Endothelial cell of umbilical vein (primary cell): ENCODE measurements around the gene TENM4. TPM values are rescaled to one million over a fixed set of nuclear protein-coding genes. Genes with fewer than 3 reads are reported as not detected.

Experiments used
- BruUV-seq: library from RNA; stranded (reverse); fragments of 400-500 nt; replicated peaks from 2 replicates; lab custom pipeline; 2021; lab: Mats Ljungman, UMichigan
- CTCF ChIA-PET: fragments of 300-600, 350-600 bp; sonication (Branson Sonifier 250); formaldehyde crosslinking; loops from one replicate; lab custom pipeline; 2021; ENCODE audit warnings: antibody characterized with exemption, inconsistent platforms; lab: Charles Lee
- POLR2A ChIA-PET: fragments of 300-600, 350-600 bp; sonication (Branson Sonifier 250); formaldehyde crosslinking; loops from one replicate; lab custom pipeline; 2021; ENCODE audit warnings: antibody characterized with exemption, inconsistent platforms; lab: Charles Lee
- DNase-seq: peaks from one replicate; pipeline ENCODE4 v3.0.0-alpha.2; 2011; ENCODE audit warnings: low read depth, low spot score
- FAIRE-seq: peaks from 2 replicates; lab custom pipeline; 2011; peaks lifted over from hg19 to GRCh38; lab: Jason Lieb, UNC
- H2AFZ ChIP-seq: 2 replicates; pipeline ENCODE4 v1.6.0; 2012; ENCODE audit warnings: low read depth, low read length, control low read depth, inconsistent platforms
- H3K27ac ChIP-seq: 2 replicates; pipeline ENCODE4 v1.5.1; 2011; ENCODE audit warnings: low read depth, mild to moderate bottlenecking, control low read depth, low read length, moderate library complexity; ENCODE audit not compliant: insufficient read depth
- H3K27me3 ChIP-seq, 2 experiments: 2 replicates each; pipeline versions ENCODE4 v1.6.0 to v1.6.1; 2011; ENCODE audit warnings: low read length in 2 of 2, mixed read lengths in 1 of 2; ENCODE audit not compliant: control insufficient read depth in 2 of 2, insufficient read depth in 2 of 2
- H3K36me3 ChIP-seq, 2 experiments: 2 replicates in 1 of 2; 3 replicates in 1 of 2; pipeline ENCODE4 v1.5.1; 2011; ENCODE audit warnings: low read length in 2 of 2, mild to moderate bottlenecking in 1 of 2, moderate library complexity in 1 of 2; ENCODE audit not compliant: control insufficient read depth in 2 of 2, insufficient read depth in 2 of 2; ENCODE audit errors: extremely low read depth in 1 of 2
- H3K4me1 ChIP-seq: 3 replicates; pipeline ENCODE4 v1.5.1; 2011; ENCODE audit warnings: mild to moderate bottlenecking, low read length; ENCODE audit not compliant: control insufficient read depth, insufficient read depth; ENCODE audit errors: extremely low read depth
- H3K4me2 ChIP-seq: 2 replicates; pipeline ENCODE4 v1.6.1; 2011; ENCODE audit warnings: low read length, control low read depth, mixed read lengths; ENCODE audit not compliant: insufficient read depth
- H3K4me3 ChIP-seq, 3 experiments: fragments of 200-600 bp in 1 of 3; sonication (generic), shearing (Covaris generic) in 1 of 3; replicated peaks in 1 of 3; 2 replicates each; pipeline ENCODE4 v1.5.1; 2011 to 2016; ENCODE audit warnings: control low read depth in 3 of 3, low read length in 3 of 3, mild to moderate bottlenecking in 2 of 3, inconsistent platforms in 1 of 3, low read depth in 1 of 3, moderate library complexity in 1 of 3; ENCODE audit not compliant: insufficient read depth in 1 of 3
- H3K79me2 ChIP-seq: 2 replicates; pipeline ENCODE4 v1.6.0; 2012; ENCODE audit warnings: low read length, inconsistent platforms; ENCODE audit not compliant: control insufficient read depth, insufficient read depth
- H3K9ac ChIP-seq: replicated peaks from 2 replicates; pipeline ENCODE3; 2011; ENCODE audit warnings: low read length, control low read depth; ENCODE audit not compliant: insufficient read depth; ENCODE audit errors: extremely low read depth
- H3K9me1 ChIP-seq: replicated peaks from 3 replicates; pipeline ENCODE4 v1.6.0; 2011; ENCODE audit warnings: mild to moderate bottlenecking, low read length; ENCODE audit not compliant: control insufficient read depth, insufficient read depth; ENCODE audit errors: extremely low read depth
- H3K9me3 ChIP-seq: replicated peaks from 2 replicates; pipeline ENCODE4 v1.5.1; 2012; ENCODE audit warnings: low read length, inconsistent platforms; ENCODE audit not compliant: control insufficient read depth, insufficient read depth
- H4K20me1 ChIP-seq: replicated peaks from 2 replicates; pipeline ENCODE3; 2011; ENCODE audit warnings: mild to moderate bottlenecking, low read length; ENCODE audit not compliant: control insufficient read depth, insufficient read depth; ENCODE audit errors: extremely low read depth
- FOS ChIP-seq: IDR thresholded peaks from 2 replicates; pipeline ENCODE4 v1.6.1; 2011; ENCODE audit warnings: mild to moderate bottlenecking, low read length, moderate library complexity, borderline replicate concordance; ENCODE audit not compliant: insufficient read depth
- JUN ChIP-seq: IDR thresholded peaks from 2 replicates; pipeline ENCODE4 v1.6.1; 2011; ENCODE audit warnings: borderline replicate concordance, low read depth; ENCODE audit not compliant: insufficient read length, insufficient read depth
- POLR2A ChIP-seq: IDR thresholded peaks from 2 replicates; pipeline ENCODE4 v1.6.1; 2012; ENCODE audit warnings: low read depth, mild to moderate bottlenecking, control low read depth, low read length
- POLR2AphosphoS5 ChIP-seq: IDR thresholded peaks from 2 replicates; pipeline ENCODE4 v1.6.1; 2012; ENCODE audit warnings: low read depth, mild to moderate bottlenecking, control low read depth, low read length, moderate library complexity; ENCODE audit not compliant: insufficient read depth
- dilution Hi-C: fragments of 300-500 bp; cut with MboI; formaldehyde crosslinking; loops from one replicate; pipeline ENCODE4 v1.15.0; 2019; ENCODE audit warnings: low sequenced_read_pairs; ENCODE audit not compliant: extremely low pct_ligation_motif_present
- intact Hi-C: fragments of 100-400 bp; cut with micrococcal nuclease; formaldehyde crosslinking; loops from one replicate; pipeline ENCODE4 v1.10.0; 2022
- polyA plus RNA-seq, 4 experiments: library from polyadenylated mRNA; depleted of rRNA in 3 of 4; stranded (reverse) in 3 of 4; unstranded in 1 of 4; fragments of >200 nt; gene quantifications; 2 replicates each; pipeline versions ENCODE4 v1.2.1 to v1.2.3, GENCODE V29; 2011 to 2012; ENCODE audit warnings: missing spikeins in 1 of 4
- total RNA-seq: library from RNA; stranded (reverse); gene quantifications from 2 replicates; pipeline ENCODE4 v1.2.3, GENCODE V29; 2021
- TF ChIP-seq, protein P1 (sequence below): IDR thresholded peaks from 2 replicates; pipeline ENCODE4 v1.6.1; 2011; ENCODE audit not compliant: insufficient read depth, insufficient read length
- TF ChIP-seq, protein P2 (sequence below), 2 donors: IDR thresholded peaks; 1 replicate in 1 of 2; 2 replicates in 1 of 2; pipeline ENCODE4 v1.5.1; 2011; ENCODE audit warnings: low read length in 2 of 2, mild to moderate bottlenecking in 2 of 2, moderate library complexity in 2 of 2, control low read depth in 1 of 2, inconsistent platforms in 1 of 2, low read depth in 1 of 2; ENCODE audit not compliant: insufficient read depth in 1 of 2; ENCODE audit errors: extremely low read depth in 1 of 2

TENM4 gene
- total and polyA plus RNA-seq, 2 donors (not counting 3 experiments of a cell fraction or from before 2014, with no cell fraction given), result 0.06 to 0.27 TPM

DNA sequence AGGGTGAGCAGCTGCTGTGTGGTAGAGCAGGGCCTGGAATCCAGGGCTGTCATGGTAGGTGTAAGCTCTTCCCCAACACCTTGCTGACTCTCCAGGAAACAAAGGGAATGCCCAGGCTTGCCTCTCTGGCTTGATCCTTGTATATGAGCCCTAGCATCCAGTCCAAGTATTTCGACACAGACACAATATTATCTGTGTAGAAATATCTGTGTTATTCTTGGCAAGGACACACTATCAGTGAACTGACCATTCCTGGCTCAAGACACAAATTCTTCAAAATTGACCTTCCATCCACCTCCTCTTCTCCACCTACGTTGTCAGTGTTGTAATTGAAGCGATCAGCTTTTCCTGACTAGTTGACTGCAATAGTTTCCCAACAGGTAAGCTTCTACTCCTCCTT, 554.2 kb downstream of the TENM4 start:
- POLR2A ChIA-PET, result no interaction called here
- Histone ChIP-seq H3K4me1 (no peaks in the 10 kb centered on the region), H3K4me2 (no peak overlapping the region), H3K9me3 (no peaks in the 10 kb centered on the region), H3K9ac (no peak overlapping the region), H3K9me1 (no peaks in the 10 kb centered on the region), H3K79me2 (no peaks in the 10 kb centered on the region), H3K36me3 (no peaks in the 10 kb centered on the region), H2AFZ (no peak overlapping the region), H3K27ac (no peak overlapping the region), H4K20me1 (no peaks in the 10 kb centered on the region), H3K27me3 (no peaks in the 10 kb centered on the region), H3K4me3 (no peak overlapping the region)
- CTCF ChIA-PET, result interaction anchor here (1.0 kb wide), 1 partner anchor 38 kb away, joined by 3 read pairs; no protein-coding TSS in a partner anchor
- no TSS peak for BruUV-seq
- TF ChIP-seq POLR2AphosphoS5, result no peak
- no peak for TF ChIP-seq FOS
- TF ChIP-seq, protein P1, sequence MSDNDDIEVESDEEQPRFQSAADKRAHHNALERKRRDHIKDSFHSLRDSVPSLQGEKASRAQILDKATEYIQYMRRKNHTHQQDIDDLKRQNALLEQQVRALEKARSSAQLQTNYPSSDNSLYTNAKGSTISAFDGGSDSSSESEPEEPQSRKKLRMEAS, result no peak
- intact Hi-C loops, result no loop called here
- dilution Hi-C loops, result no loop called here
- no peak for DNase-seq
- FAIRE-seq, result no peak

DNA sequence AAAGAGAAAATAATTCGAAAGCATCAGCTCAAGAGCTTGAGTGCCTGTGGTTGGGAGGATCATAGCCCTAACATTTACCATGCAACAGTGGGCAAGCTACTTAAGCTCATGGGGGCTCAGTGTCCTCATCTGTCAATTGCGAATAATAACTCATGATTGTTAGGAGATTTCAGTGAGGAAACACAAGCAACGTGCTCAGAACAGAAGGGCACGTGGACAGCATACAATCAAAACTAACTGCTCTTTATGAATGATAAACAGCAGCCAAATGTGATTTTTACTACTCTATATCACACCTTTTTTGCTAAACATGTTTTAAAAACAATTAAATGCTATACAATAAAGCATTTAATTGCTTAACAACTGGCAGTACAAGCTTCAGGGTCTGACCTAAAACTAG, 556.1 kb downstream of the TENM4 start:
- dilution Hi-C loops, result no loop called here
- POLR2A ChIA-PET, result no interaction called here

More for the DNA sequence above, 556.1 kb downstream of the TENM4 start:
- no peaks in the 10 kb centered on the region for H3K36me3 ChIP-seq
- H3K4me3 ChIP-seq, result no peak overlapping the region
- CTCF ChIA-PET, result no interaction called here
- FAIRE-seq, result no peak
- H3K4me1 ChIP-seq, result no peaks in the 10 kb centered on the region
- TF ChIP-seq FOS (no peak), POLR2A (no peak), JUN (no peak)
- TF ChIP-seq, protein P2, sequence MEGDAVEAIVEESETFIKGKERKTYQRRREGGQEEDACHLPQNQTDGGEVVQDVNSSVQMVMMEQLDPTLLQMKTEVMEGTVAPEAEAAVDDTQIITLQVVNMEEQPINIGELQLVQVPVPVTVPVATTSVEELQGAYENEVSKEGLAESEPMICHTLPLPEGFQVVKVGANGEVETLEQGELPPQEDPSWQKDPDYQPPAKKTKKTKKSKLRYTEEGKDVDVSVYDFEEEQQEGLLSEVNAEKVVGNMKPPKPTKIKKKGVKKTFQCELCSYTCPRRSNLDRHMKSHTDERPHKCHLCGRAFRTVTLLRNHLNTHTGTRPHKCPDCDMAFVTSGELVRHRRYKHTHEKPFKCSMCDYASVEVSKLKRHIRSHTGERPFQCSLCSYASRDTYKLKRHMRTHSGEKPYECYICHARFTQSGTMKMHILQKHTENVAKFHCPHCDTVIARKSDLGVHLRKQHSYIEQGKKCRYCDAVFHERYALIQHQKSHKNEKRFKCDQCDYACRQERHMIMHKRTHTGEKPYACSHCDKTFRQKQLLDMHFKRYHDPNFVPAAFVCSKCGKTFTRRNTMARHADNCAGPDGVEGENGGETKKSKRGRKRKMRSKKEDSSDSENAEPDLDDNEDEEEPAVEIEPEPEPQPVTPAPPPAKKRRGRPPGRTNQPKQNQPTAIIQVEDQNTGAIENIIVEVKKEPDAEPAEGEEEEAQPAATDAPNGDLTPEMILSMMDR (IDR thresholded peaks at IDR 0.05; ENCODE audit: extremely low read depth in 1 of 2, insufficient read depth in 1 of 2, low read depth in 1 of 2, low read length in 2 of 2), result no peak
- TF ChIP-seq, protein P1, result no peak
- no peak for DNase-seq
- no peak overlapping the region for H3K9ac ChIP-seq
- intact Hi-C loops, result no loop called here
- H3K79me2 ChIP-seq, result no peaks in the 10 kb centered on the region
- H3K27ac ChIP-seq, result no peak overlapping the region
- no peak overlapping the region for H2AFZ ChIP-seq
- H3K4me2 ChIP-seq, result no peak overlapping the region
- no peaks in the 10 kb centered on the region for H3K9me1 ChIP-seq
- no peaks in the 10 kb centered on the region for H3K9me3 ChIP-seq
- no peaks in the 10 kb centered on the region for H3K27me3 ChIP-seq
- BruUV-seq, result no TSS peak
- H4K20me1 ChIP-seq, result no peaks in the 10 kb centered on the region
